Prostate gland (tissue), 2 donors: ENCODE results near the gene NR5A1. TPM values are rescaled to one million over a fixed set of nuclear protein-coding genes. Genes with fewer than 3 reads are reported as not detected.

Experiments used
- DNase-seq: peaks from one replicate; pipeline ENCODE4 v3.0.0-alpha.2; 2019; ENCODE audit warnings: low spot score
- H3K27ac ChIP-seq, 2 donors: fragments of 200-600 bp; sonication (generic); 2 replicates each; pipeline ENCODE4 v1.5.1; 2017 to 2019
- H3K27me3 ChIP-seq: fragments of 200-600 bp; sonication (generic); replicated peaks from 2 replicates; pipeline ENCODE4 v1.5.1; 2019; ENCODE audit not compliant: insufficient read depth
- H3K36me3 ChIP-seq, 2 donors: fragments of 200-600 bp; sonication (generic); 1 replicate in 1 of 2; 2 replicates in 1 of 2; pipeline versions ENCODE4 v1.5.1 to v1.8.1; 2017 to 2019
- H3K4me1 ChIP-seq: fragments of 200-600 bp; sonication (generic); replicated peaks from 2 replicates; pipeline ENCODE4 v1.5.1; 2019
- H3K4me3 ChIP-seq, 2 donors: fragments of 200-600 bp; sonication (generic); 2 replicates each; pipeline ENCODE4 v1.5.1; 2017 to 2019
- H3K9me3 ChIP-seq: fragments of 200-600 bp; sonication (generic); 2 replicates; pipeline ENCODE4 v1.5.1; 2017
- CTCF ChIP-seq, 4 experiments: fragments of 200-600 bp in 2 of 4; fragments of 450-650 bp in 2 of 4; sonication (generic) in 2 of 4; IDR thresholded peaks; 1 replicate in 3 of 4; 2 replicates in 1 of 4; pipeline ENCODE4 v1.5.1; 2016 to 2019; ENCODE audit warnings: antibody characterized with exemption in 4 of 4, mild to moderate bottlenecking in 2 of 4, moderate library complexity in 2 of 4
- POLR2A ChIP-seq: fragments of 450-650 bp; IDR thresholded peaks from one replicate; pipeline ENCODE4 v1.6.1; 2016; ENCODE audit warnings: antibody characterized with exemption, mild to moderate bottlenecking
- POLR2AphosphoS5 ChIP-seq: sonication (generic); formaldehyde crosslinking; IDR thresholded peaks from one replicate; pipeline ENCODE4 v1.6.1; 2017; ENCODE audit warnings: antibody characterized with exemption
- WGBS: methylation state at CpG from one replicate; pipeline ENCODE4 v1.1.5; 2018; 5-methylcytosine and 5-hydroxymethylcytosine counted together
- intact Hi-C: fragments of 100-400 bp; cut with DNase I; formaldehyde crosslinking; loops from one replicate; pipeline ENCODE4 v1.14.2; 2022
- total RNA-seq, 2 donors: library from RNA; depleted of rRNA; stranded (reverse); fragments of >200 nt; gene quantifications; one replicate each; pipeline ENCODE4 v1.1.0, GENCODE V29; 2016

The NR5A1 gene
- total RNA-seq, 2 donors from 2014 or later = 88.4 TPM; not detected in 1

- no peaks in the 10 kb centered on the region for H3K9me3 ChIP-seq
- no peaks in the 10 kb centered on the region for H3K4me1 ChIP-seq
- DNase-seq = no peak
- intact Hi-C loops = no loop called here
- H3K4me3 ChIP-seq = no peak overlapping the region
- no peak for TF ChIP-seq POLR2AphosphoS5
- no peak for TF ChIP-seq CTCF (IDR thresholded peaks at IDR 0.05)
- no peak for TF ChIP-seq POLR2A
- 85% methylated on average over 9 of the region's 9 CpGs for WGBS
- no peaks in the 10 kb centered on the region for H3K27me3 ChIP-seq
- no peak overlapping the region for H3K27ac ChIP-seq
- H3K36me3 ChIP-seq = no peaks in the 10 kb centered on the region
Observed at GRCh38 chr9:124512806-124513204, 5.6 kb upstream of the NR5A1 start.

DNA sequence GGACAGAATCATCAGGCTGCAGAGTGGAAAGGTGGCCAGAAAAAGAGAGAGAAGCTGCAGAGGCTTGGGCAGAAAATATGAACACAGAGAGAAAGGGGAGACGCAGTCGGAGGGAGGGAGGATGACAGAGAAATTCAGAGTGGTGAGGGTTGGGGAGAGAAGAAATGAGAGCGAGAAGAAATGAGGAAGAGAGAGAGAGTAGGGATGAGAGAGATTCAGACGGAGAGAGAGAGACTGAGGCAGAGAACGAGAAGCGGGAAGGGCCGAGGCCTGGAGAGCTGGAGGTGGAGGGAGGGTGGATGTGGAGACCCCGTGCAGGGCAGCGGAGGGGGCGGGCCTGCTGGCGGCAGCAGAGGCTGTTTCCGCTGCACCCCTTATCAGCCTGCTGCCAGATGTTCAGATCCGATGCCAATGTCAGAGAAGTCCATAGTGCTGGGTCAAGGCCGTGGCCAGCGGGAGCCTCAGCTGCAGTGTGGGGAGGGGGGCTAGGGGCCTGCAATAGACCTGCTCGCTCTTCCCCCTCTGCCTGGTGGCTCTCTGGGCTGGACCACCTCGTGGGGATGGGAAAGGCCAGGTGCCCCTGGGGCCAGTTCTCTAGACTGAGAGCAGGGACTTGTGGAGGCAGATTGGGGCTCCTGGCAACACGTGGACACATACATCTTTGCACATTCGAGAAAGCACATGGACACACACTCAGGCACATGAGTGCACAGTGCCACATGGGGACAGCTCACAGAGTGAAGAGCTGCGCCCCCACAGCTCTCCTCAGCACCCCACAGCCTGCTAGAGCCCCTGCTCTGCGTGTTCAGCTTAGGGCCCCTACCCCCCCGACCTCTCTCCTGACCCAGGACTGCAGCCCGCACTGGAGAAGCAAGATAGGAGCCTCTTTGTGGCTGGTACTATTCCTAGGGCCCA lies 4.9 kb upstream of the NR5A1 start:
- H3K4me1 ChIP-seq = no peaks in the 10 kb centered on the region
- 56% methylated on average over 22 of the region's 23 CpGs for WGBS
- intact Hi-C loops = no loop called here

DNA sequence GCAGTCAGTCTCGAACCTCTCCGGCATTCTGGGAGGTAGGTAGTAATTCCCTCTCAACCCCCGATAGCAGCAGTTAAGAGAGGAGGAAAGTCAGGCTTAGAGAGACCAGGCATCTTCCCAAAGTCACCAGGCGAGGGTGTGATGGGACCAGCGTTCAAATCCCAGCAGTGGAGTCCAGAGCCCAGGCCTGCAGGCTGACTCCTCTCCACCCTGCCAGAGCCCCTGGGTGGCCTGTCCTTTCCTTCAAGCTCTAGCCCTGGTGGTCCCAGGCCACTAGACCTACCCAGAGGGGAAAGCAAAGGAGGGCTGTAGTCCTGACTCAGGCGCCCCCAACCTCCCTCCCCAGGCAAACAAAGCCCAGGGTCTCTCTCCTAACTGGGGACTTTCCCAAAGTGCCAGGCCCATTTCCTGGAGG lies 4.2 kb upstream of the NR5A1 start:
- no peaks in the 10 kb centered on the region for H3K36me3 ChIP-seq
- no peak overlapping the region for H3K4me3 ChIP-seq
- no peak for TF ChIP-seq POLR2A
- no peak for TF ChIP-seq POLR2AphosphoS5
- no peak for TF ChIP-seq CTCF (IDR thresholded peaks at IDR 0.05)
- H3K4me1 ChIP-seq = no peaks in the 10 kb centered on the region
- no peak for DNase-seq
- no peak overlapping the region for H3K27ac ChIP-seq
- no peaks in the 10 kb centered on the region for H3K9me3 ChIP-seq
- no peaks in the 10 kb centered on the region for H3K27me3 ChIP-seq
- intact Hi-C loops = no loop called here
- WGBS = 89% methylated on average over 6 of the region's 6 CpGs

More for the DNA sequence above, 4.9 kb upstream of the NR5A1 start:
- no peak overlapping the region for H3K4me3 ChIP-seq
- no peak for DNase-seq
- H3K9me3 ChIP-seq = no peaks in the 10 kb centered on the region
- H3K27me3 ChIP-seq = no peaks in the 10 kb centered on the region
- TF ChIP-seq CTCF (IDR thresholded peaks at IDR 0.05) = no peak
- no peak for TF ChIP-seq POLR2AphosphoS5
- TF ChIP-seq POLR2A = no peak
- no peak overlapping the region for H3K27ac ChIP-seq
- H3K36me3 ChIP-seq = no peaks in the 10 kb centered on the region

- intact Hi-C loops = no loop called here
- Histone ChIP-seq H3K27ac (no peak overlapping the region), H3K36me3 (no peaks in the 10 kb centered on the region), H3K27me3 (no peaks in the 10 kb centered on the region), H3K4me1 (no peaks in the 10 kb centered on the region), H3K9me3 (no peaks in the 10 kb centered on the region), H3K4me3 (no peak overlapping the region)
- no peak for TF ChIP-seq CTCF (IDR thresholded peaks at IDR 0.05)
- TF ChIP-seq POLR2AphosphoS5 = no peak
- no peak for TF ChIP-seq POLR2A
- no peak for DNase-seq
- 77% methylated on average over 9 of the region's 9 CpGs for WGBS
Observed at GRCh38 chr9:124510650-124511425, 3.6 kb upstream of the NR5A1 start.
